Lower leg skin (tissue), 3 donors: ENCODE data around the gene GGA1.

Experiments
- CTCF ChIP-seq, 3 donors: fragments of 450-650 bp; IDR thresholded peaks; one replicate each; pipeline ENCODE4 v1.5.1; 2016; ENCODE audit warnings: antibody characterized with exemption in 3 of 3, mild to moderate bottlenecking in 3 of 3, moderate library complexity in 2 of 3
- POLR2A ChIP-seq, 2 donors: fragments of 450-650 bp; IDR thresholded peaks; one replicate each; pipeline ENCODE4 v1.6.1; 2016 to 2017; ENCODE audit warnings: antibody characterized with exemption in 2 of 2, mild to moderate bottlenecking in 1 of 2, moderate library complexity in 1 of 2

- no peak for TF ChIP-seq CTCF (IDR thresholded peaks at IDR 0.05)
- TF ChIP-seq POLR2A (IDR thresholded peaks at IDR 0.05), result no peak
Measured at GRCh38 chr22:37607935-37608476, 628 bp upstream of the GGA1 start.
